Esophagus squamous epithelium (tissue), 4 donors: ENCODE results near the gene ADGRD1.

Experiments used
- CTCF ChIP-seq, 6 experiments: fragments of 450-650 bp in 4 of 6; fragments of 200-600 bp in 2 of 6; sonication (generic) in 2 of 6; IDR thresholded peaks; one replicate each; pipeline ENCODE4 v1.5.1; 2016 to 2019; ENCODE audit warnings: antibody characterized with exemption in 6 of 6, mild to moderate bottlenecking in 4 of 6, moderate library complexity in 4 of 6
- POLR2A ChIP-seq, 4 donors: fragments of 450-650 bp; IDR thresholded peaks; one replicate each; pipeline ENCODE4 v1.6.1; 2017; ENCODE audit warnings: antibody characterized with exemption in 4 of 4, mild to moderate bottlenecking in 4 of 4, moderate library complexity in 3 of 4

GRCh38 chr12:131008913-131009270 is 55.2 kb downstream of the ADGRD1 start:
- TF ChIP-seq CTCF (IDR thresholded peaks at IDR 0.05) (no peak), POLR2A (IDR thresholded peaks at IDR 0.05) (no peak)
